Fibroblast of lung (primary cell): ENCODE results near the gene USP46. TPM values are rescaled to one million over a fixed set of nuclear protein-coding genes. Genes with fewer than 3 reads are reported as not detected.
A peak's percentile ranks its signal among the peaks of the same experiment; 100 is the strongest.

ENCODE experiments used
- DNase-seq, 2 donors: peaks; one replicate each; pipeline versions ENCODE4 v3.0.0 to v3.0.0-alpha.2; 2010; ENCODE audit warnings: low read depth in 2 of 2
- H2AFZ ChIP-seq: 2 replicates; pipeline ENCODE4 v1.5.1; 2012; ENCODE audit warnings: low read length, control low read depth, inconsistent platforms
- H3K27ac ChIP-seq: 2 replicates; pipeline ENCODE4 v1.5.1; 2011; ENCODE audit warnings: low read length, control low read depth; ENCODE audit not compliant: insufficient read depth
- H3K27me3 ChIP-seq: 2 replicates; pipeline ENCODE4 v1.5.1; 2011; ENCODE audit warnings: mild to moderate bottlenecking, low read length; ENCODE audit not compliant: control insufficient read depth, insufficient read depth
- H3K36me3 ChIP-seq: 2 replicates; pipeline ENCODE4 v1.5.1; 2011; ENCODE audit warnings: low read length; ENCODE audit not compliant: control insufficient read depth, insufficient read depth
- H3K4me1 ChIP-seq: 2 replicates; pipeline ENCODE4 v1.5.1; 2011; ENCODE audit warnings: low read length; ENCODE audit not compliant: control insufficient read depth, insufficient read depth; ENCODE audit errors: extremely low read depth
- H3K4me2 ChIP-seq: 2 replicates; pipeline ENCODE4 v1.5.1; 2011; ENCODE audit warnings: low read length, control low read depth; ENCODE audit not compliant: insufficient read depth; ENCODE audit errors: extremely low read depth
- H3K4me3 ChIP-seq, 4 experiments: fragments of 200-600 bp in 1 of 4; sonication (generic) in 1 of 4; replicated peaks in 1 of 4; 2 replicates each; pipeline ENCODE4 v1.5.1; 2011 to 2016; ENCODE audit warnings: low read length in 4 of 4, low read depth in 3 of 4, mild to moderate bottlenecking in 3 of 4, control low read depth in 2 of 4, inconsistent platforms in 1 of 4, mixed read lengths in 1 of 4; ENCODE audit not compliant: insufficient read depth in 1 of 4; ENCODE audit errors: control extremely low read depth in 1 of 4
- H3K79me2 ChIP-seq: 2 replicates; pipeline ENCODE4 v1.5.1; 2012; ENCODE audit warnings: mild to moderate bottlenecking, low read length, inconsistent platforms; ENCODE audit not compliant: control insufficient read depth, insufficient read depth
- H3K9ac ChIP-seq: 2 replicates; pipeline ENCODE4 v1.5.1; 2011; ENCODE audit warnings: mild to moderate bottlenecking, low read length, control low read depth; ENCODE audit not compliant: insufficient read depth
- H3K9me3 ChIP-seq: 2 replicates; pipeline ENCODE4 v1.5.1; 2012; ENCODE audit warnings: low read depth, low read length; ENCODE audit not compliant: control insufficient read depth, insufficient read depth
- H4K20me1 ChIP-seq: 2 replicates; pipeline ENCODE4 v1.5.1; 2011; ENCODE audit warnings: low read length; ENCODE audit not compliant: control insufficient read depth, insufficient read depth; ENCODE audit errors: extremely low read depth
- EZH2 ChIP-seq: IDR thresholded peaks from 2 replicates; pipeline ENCODE4 v1.5.1; 2012; ENCODE audit warnings: low read length, control low read depth, mild to moderate bottlenecking; ENCODE audit errors: missing control alignments
- polyA plus RNA-seq, 2 donors: library from polyadenylated mRNA; depleted of rRNA in 1 of 2; stranded (reverse) in 1 of 2; unstranded in 1 of 2; fragments of >200 nt; gene quantifications; 2 replicates each; pipeline ENCODE4 v1.2.1, GENCODE V29; 2011 to 2012; ENCODE audit warnings: missing spikeins in 1 of 2
- total RNA-seq: library from RNA; depleted of rRNA; stranded (reverse); fragments of >200 nt; gene quantifications from 2 replicates; pipeline ENCODE4 v1.2.1, GENCODE V29; 2014
- TF ChIP-seq, protein P1 (sequence below), 2 donors: IDR thresholded peaks in 1 of 2; conservative IDR thresholded peaks in 1 of 2; 1 replicate in 1 of 2; 2 replicates in 1 of 2; pipeline ENCODE4 v1.5.1; 2011 to 2012; ENCODE audit warnings: low read length in 2 of 2, control low read depth in 1 of 2, inconsistent platforms in 1 of 2, low read depth in 1 of 2, mild to moderate bottlenecking in 1 of 2

The USP46 gene
- total and polyA plus RNA-seq, 2 donors (not counting 1 experiment from before 2014, with no cell fraction given): 14.4 to 21.8 TPM

DNA sequence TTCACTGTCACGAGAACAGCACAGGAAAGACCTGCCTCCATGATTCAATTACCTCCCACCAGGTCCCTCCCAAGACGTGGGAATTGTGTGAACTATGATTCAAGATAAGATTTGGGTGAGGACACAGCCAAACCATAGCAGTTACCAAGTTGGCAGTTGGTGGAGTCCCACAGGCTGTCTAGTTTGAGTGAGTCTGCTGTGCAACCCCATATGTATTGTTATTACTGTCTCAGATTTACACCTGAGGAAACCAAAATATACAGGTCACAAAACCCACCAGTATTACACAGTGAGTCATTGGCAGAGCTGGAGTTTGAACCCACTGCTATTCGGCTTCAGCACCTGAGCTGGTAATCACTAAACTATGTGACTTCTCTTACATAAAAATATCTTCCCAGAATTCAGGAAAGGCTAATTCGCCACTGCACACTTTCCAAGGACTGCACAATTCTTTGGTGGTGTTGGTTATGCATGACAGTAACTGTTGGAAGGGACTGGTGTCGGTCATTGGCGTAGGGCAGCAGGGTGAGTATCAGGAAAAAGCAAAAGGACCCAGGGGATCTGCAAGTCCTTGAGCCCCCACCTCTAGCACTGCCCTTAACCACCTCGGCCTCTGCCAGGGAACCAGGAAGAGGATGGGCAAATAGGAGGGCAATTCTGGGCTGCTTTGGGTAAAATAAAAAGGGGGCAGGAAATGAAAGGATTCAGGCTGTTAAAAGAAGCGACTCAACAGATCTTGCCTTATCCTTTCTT, 110.1 kb downstream of the USP46 start:
- Histone ChIP-seq H3K36me3 (no peaks in the 10 kb centered on the region), H3K27me3 (no peaks in the 10 kb centered on the region), H3K79me2 (no peaks in the 10 kb centered on the region), H3K9ac (no peak overlapping the region), H3K4me2 (no peak overlapping the region), H3K27ac (no peak overlapping the region), H4K20me1 (no peaks in the 10 kb centered on the region), H3K9me3 (no peaks in the 10 kb centered on the region), H2AFZ (no peak overlapping the region), H3K4me1 (no peaks in the 10 kb centered on the region), H3K4me3 (no peak overlapping the region)
- TF ChIP-seq EZH2: no peak
- TF ChIP-seq, protein P1, sequence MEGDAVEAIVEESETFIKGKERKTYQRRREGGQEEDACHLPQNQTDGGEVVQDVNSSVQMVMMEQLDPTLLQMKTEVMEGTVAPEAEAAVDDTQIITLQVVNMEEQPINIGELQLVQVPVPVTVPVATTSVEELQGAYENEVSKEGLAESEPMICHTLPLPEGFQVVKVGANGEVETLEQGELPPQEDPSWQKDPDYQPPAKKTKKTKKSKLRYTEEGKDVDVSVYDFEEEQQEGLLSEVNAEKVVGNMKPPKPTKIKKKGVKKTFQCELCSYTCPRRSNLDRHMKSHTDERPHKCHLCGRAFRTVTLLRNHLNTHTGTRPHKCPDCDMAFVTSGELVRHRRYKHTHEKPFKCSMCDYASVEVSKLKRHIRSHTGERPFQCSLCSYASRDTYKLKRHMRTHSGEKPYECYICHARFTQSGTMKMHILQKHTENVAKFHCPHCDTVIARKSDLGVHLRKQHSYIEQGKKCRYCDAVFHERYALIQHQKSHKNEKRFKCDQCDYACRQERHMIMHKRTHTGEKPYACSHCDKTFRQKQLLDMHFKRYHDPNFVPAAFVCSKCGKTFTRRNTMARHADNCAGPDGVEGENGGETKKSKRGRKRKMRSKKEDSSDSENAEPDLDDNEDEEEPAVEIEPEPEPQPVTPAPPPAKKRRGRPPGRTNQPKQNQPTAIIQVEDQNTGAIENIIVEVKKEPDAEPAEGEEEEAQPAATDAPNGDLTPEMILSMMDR (conservative IDR thresholded peaks at IDR 0.05 in 1 of 2, IDR thresholded peaks at IDR 0.05 in 1 of 2; ENCODE audit: low read depth in 1 of 2, low read length in 2 of 2): no peak
- no peak for DNase-seq

DNA sequence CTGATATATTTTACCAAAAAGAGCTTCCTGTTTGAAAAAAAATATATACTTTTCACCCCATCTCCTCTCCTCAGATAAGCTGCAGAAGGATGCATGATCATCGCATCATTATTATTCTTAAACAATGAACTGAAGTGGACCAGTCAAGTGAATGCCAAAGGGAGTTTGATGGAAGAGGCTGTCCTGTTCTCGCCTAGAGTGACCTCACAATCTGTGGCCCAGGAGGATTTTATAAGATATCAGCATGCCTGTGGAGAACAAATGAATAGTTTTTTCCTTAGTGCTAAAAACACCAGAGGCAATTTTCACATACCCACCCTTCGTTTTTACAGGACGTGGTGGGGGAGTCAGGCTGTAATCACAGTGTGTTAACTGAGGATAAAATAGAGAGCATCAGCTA, 112.7 kb downstream of the USP46 start:
- Histone ChIP-seq H3K27ac (no peak overlapping the region), H3K79me2 (no peaks in the 10 kb centered on the region), H3K9ac (no peak overlapping the region), H3K27me3 (no peaks in the 10 kb centered on the region), H3K4me1 (no peaks in the 10 kb centered on the region), H3K4me3 (no peak overlapping the region), H4K20me1 (no peaks in the 10 kb centered on the region), H3K4me2 (no peak overlapping the region), H3K36me3 (no peaks in the 10 kb centered on the region), H3K9me3 (no peaks in the 10 kb centered on the region), H2AFZ (no peak overlapping the region)
- TF ChIP-seq EZH2: no peak
- TF ChIP-seq, protein P1 (conservative IDR thresholded peaks at IDR 0.05 in 1 of 2, IDR thresholded peaks at IDR 0.05 in 1 of 2; ENCODE audit: low read depth in 1 of 2, low read length in 2 of 2): no peak
- DNase-seq: no peak

DNA sequence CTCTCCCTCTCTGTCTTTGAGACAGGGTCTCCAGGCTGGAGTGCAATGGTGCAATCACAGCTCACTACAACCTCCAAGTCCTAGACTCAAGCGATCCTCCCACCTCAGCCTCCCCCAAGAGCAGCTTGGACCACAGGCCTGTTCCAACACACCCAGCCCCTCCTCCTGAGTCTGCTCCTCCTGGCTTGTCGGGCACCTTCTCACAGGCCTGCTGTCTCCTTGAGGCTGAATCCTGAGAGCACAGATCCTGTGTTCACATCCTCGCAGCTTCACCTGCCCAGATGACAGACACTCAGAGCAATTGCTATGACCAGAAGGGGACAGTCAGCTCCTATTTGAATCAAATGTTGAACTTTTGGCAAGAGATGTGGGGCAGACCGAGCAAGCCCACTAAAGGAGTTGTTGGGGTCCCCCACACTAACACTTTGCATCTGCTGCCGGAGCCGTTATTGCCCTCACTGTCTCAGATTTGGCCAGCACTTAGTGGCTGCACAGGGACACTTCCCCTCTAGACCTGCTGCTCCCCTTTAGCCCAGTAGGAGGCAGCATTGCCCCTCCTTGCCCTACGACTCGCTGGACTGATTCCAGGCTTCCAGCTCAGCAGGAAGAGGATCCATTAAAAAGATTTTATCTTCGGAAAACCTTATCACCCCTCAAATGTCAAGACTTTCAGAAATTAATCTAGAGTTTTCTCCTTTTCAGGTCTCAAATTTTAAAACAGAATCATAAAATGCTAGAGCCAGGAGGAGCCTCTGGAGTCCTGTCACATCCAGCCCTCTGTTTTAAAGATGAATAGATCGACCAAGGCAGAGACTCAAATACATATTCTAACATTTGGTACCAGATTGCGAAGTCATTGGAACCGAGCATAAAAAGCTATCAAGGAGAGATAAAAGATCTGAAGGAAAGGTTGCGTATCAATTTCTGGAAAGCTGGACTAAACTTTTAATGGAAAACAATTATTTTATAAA, 113.7 kb downstream of the USP46 start:
- Histone ChIP-seq H3K4me2 (peak overlapping the region; percentile 47), H4K20me1 (no peaks in the 10 kb centered on the region), H3K79me2 (no peaks in the 10 kb centered on the region), H3K9me3 (no peaks in the 10 kb centered on the region), H3K27ac (no peak overlapping the region), H3K4me3 (peak overlapping the region in 1 of 4 experiments; percentile 34), H3K36me3 (no peaks in the 10 kb centered on the region), H2AFZ (no peak overlapping the region), H3K27me3 (no peaks in the 10 kb centered on the region), H3K4me1 (no peaks in the 10 kb centered on the region), H3K9ac (no peak overlapping the region)
- peak; percentile 44 to 71 for DNase-seq
- no peak for TF ChIP-seq EZH2
- TF ChIP-seq, protein P1 (conservative IDR thresholded peaks at IDR 0.05 in 1 of 2, IDR thresholded peaks at IDR 0.05 in 1 of 2; ENCODE audit: low read depth in 1 of 2, low read length in 2 of 2): peak; percentile 98
